H1 (cell line): Measurements from ENCODE around the gene UPF1. TPM values are rescaled to one million over a fixed set of nuclear protein-coding genes. Genes with fewer than 3 reads are reported as not detected.

ENCODE experiments used
- BCL11A ChIP-seq, 2 experiments: IDR thresholded peaks; one replicate each; pipeline ENCODE4 v1.6.1; 2011; ENCODE audit warnings: low read depth in 2 of 2, low read length in 2 of 2, mild to moderate bottlenecking in 2 of 2
- SIX5 ChIP-seq: IDR thresholded peaks from 2 replicates; pipeline ENCODE4 v1.6.1; 2011; ENCODE audit warnings: mild to moderate bottlenecking, low read depth, low read length
- SUZ12 ChIP-seq: fragments of 200-600 bp; sonication (generic); IDR thresholded peaks from 2 replicates; pipeline ENCODE4 v1.6.1; 2012; ENCODE audit warnings: mild to moderate bottlenecking, inconsistent platforms, low read length, moderate library complexity, mixed read lengths
- polyA plus RNA-seq, 7 experiments: library from polyadenylated mRNA; depleted of rRNA in 3 of 7; stranded (reverse) in 5 of 7; unstranded in 2 of 7; fragments of >200 nt in 5 of 7; fragments of 200-250 nt in 2 of 7; gene quantifications; 1 replicate in 5 of 7; 2 replicates in 1 of 7; 4 replicates in 1 of 7; pipeline versions ENCODE4 v1.2.1 to v1.2.3, GENCODE V29; 2011 to 2013; ENCODE audit warnings: missing spikeins in 2 of 7, mixed read lengths in 2 of 7
- total RNA-seq: library from RNA; stranded (reverse); fragmentation: NEBNext Ultra II Directional; extraction: Animal tissue kit (Norgen Biotek cat#: 25700); gene quantifications from 2 replicates; pipeline ENCODE4 v1.2.1, GENCODE V29; 2021

The UPF1 gene
- total and polyA plus RNA-seq, 2 of the 8 experiments (the other 6 are each of a cell fraction or from before 2014, with no cell fraction given) = 46.4 to 62.0 TPM

GRCh38 chr19:18913466-18913865, 81.7 kb downstream of the UPF1 start (continued):
- TF ChIP-seq SIX5 (no peak), SUZ12 (no peak), BCL11A (IDR thresholded peaks at IDR 0.05; ENCODE audit: low read depth in 2 of 2, low read length in 2 of 2) (no peak)
- TF ChIP-seq, all 59 proteins: peak for 0
